HepG2 (cell line): ENCODE measurements around the gene MFSD11. TPM values are rescaled to one million over a fixed set of nuclear protein-coding genes. Genes with fewer than 3 reads are reported as not detected.

Experiments used
- ATAC-seq: fragments of 200-7000 bp; cut with Tn5 transposase; 3 replicates; pipeline ENCODE4 v1.9.1; 2020; ENCODE audit warnings: mild to moderate bottlenecking, moderate library complexity
- BruUV-seq: library from RNA; stranded (reverse); fragments of 400-500 nt; replicated peaks from 2 replicates; lab custom pipeline; 2021; lab: Mats Ljungman, UMichigan
- CTCF ChIA-PET: fragments of 300-600 bp; formaldehyde crosslinking; extraction: SDS; loops from one replicate; lab custom pipeline; 2021; ENCODE audit warnings: low total read pairs, inconsistent platforms, low intra/inter-chr PET ratio; lab: Yijun Ruan, JAX
- POLR2A ChIA-PET: fragments of 350-600 bp; sonication (Branson Sonifier 250); formaldehyde crosslinking; loops from one replicate; lab custom pipeline; 2020; ENCODE audit warnings: antibody characterized with exemption, inconsistent platforms; lab: Yijun Ruan, JAX
- DNase-seq: peaks from one replicate; pipeline ENCODE4 v3.0.0-alpha.2; 2015; ENCODE audit warnings: low spot score
- FAIRE-seq: peaks from 3 replicates; lab custom pipeline; 2011; peaks lifted over from hg19 to GRCh38; lab: Jason Lieb, UNC
- H2AFZ ChIP-seq: one replicate; pipeline ENCODE4 v1.6.1; 2011; ENCODE audit warnings: low read length, inconsistent platforms
- H3K27ac ChIP-seq: fragments of 300-600 bp; 3 replicates; pipeline ENCODE4 v1.8.0; 2011; ENCODE audit warnings: mixed run types, mild to moderate bottlenecking, mixed read lengths, low read length, inconsistent platforms; ENCODE audit not compliant: insufficient read depth; ENCODE audit errors: extremely low read length
- H3K27me3 ChIP-seq, 2 experiments: fragments of 200-600 bp in 1 of 2; 2 replicates in 1 of 2; 3 replicates in 1 of 2; pipeline versions ENCODE4 v1.6.0 to v1.8.0; 2011; ENCODE audit warnings: low read length in 2 of 2, mild to moderate bottlenecking in 2 of 2, moderate library complexity in 2 of 2, inconsistent platforms in 1 of 2; ENCODE audit not compliant: insufficient read depth in 2 of 2, control insufficient read depth in 1 of 2
- H3K36me3 ChIP-seq, 2 experiments: fragments of 200-600 bp in 1 of 2; replicated peaks in 1 of 2; 2 replicates in 1 of 2; 3 replicates in 1 of 2; pipeline versions ENCODE4 v1.5.1 to v1.8.0; 2011; ENCODE audit warnings: low read length in 2 of 2, inconsistent platforms in 1 of 2; ENCODE audit not compliant: insufficient read depth in 2 of 2, control insufficient read depth in 1 of 2
- H3K4me1 ChIP-seq: 2 replicates; pipeline ENCODE4 v1.5.1; 2012; ENCODE audit warnings: low read length, inconsistent platforms; ENCODE audit not compliant: insufficient read depth
- H3K4me2 ChIP-seq: 2 replicates; pipeline ENCODE4 v1.6.0; 2011; ENCODE audit warnings: low read depth, low read length, inconsistent platforms
- H3K4me3 ChIP-seq, 3 experiments: fragments of 200-600 bp in 1 of 3; sonication (generic), shearing (Covaris generic) in 1 of 3; replicated peaks in 1 of 3; 2 replicates each; pipeline ENCODE4 v1.5.1; 2011 to 2016; ENCODE audit warnings: low read length in 3 of 3, inconsistent platforms in 2 of 3, low read depth in 2 of 3, mild to moderate bottlenecking in 2 of 3, control low read depth in 1 of 3, mixed read lengths in 1 of 3; ENCODE audit not compliant: insufficient read depth in 1 of 3
- H3K79me2 ChIP-seq: one replicate; pipeline ENCODE4 v1.6.1; 2011; ENCODE audit warnings: low read length, inconsistent platforms; ENCODE audit not compliant: insufficient read depth
- H3K9ac ChIP-seq: 2 replicates; pipeline ENCODE4 v1.6.0; 2011; ENCODE audit warnings: mild to moderate bottlenecking, low read depth, low read length, inconsistent platforms; ENCODE audit not compliant: insufficient read depth
- H3K9me3 ChIP-seq: 2 replicates; pipeline ENCODE4 v1.5.1; 2012; ENCODE audit warnings: mild to moderate bottlenecking, low read length
- H4K20me1 ChIP-seq: 2 replicates; pipeline ENCODE4 v1.6.0; 2011; ENCODE audit warnings: inconsistent platforms, mild to moderate bottlenecking, low read length, moderate library complexity; ENCODE audit not compliant: insufficient read depth
- ATF7 ChIP-seq, 2 experiments: fragments of 450-650 bp in 1 of 2; sonication (generic) in 1 of 2; formaldehyde crosslinking in 1 of 2; IDR thresholded peaks; 2 replicates each; pipeline versions ENCODE4 v1.4.0 to v1.6.1; 2016 to 2020; ENCODE audit warnings: antibody characterized with exemption in 1 of 2, mild to moderate bottlenecking in 1 of 2, missing genetic modification reagents in 1 of 2
- CREB1 ChIP-seq, 2 experiments: fragments of 450-650 bp in 1 of 2; IDR thresholded peaks; 2 replicates each; pipeline ENCODE4 v1.6.1; 2016 to 2017; ENCODE audit warnings: control low read depth in 1 of 2, mild to moderate bottlenecking in 1 of 2, missing compliant biosample characterization in 1 of 2, missing genetic modification characterization in 1 of 2
- NR1H2 ChIP-seq: sonication (generic); formaldehyde crosslinking; IDR thresholded peaks from 2 replicates; pipeline ENCODE4 v1.8.1; 2022; ENCODE audit warnings: low read depth, missing genetic modification reagents, borderline replicate concordance
- REST ChIP-seq, 2 experiments: IDR thresholded peaks; 2 replicates each; pipeline ENCODE4 v1.6.1; 2011 to 2012; ENCODE audit warnings: low read length in 2 of 2, borderline replicate concordance in 1 of 2, low read depth in 1 of 2, mild to moderate bottlenecking in 1 of 2, moderate library complexity in 1 of 2
- SALL2 ChIP-seq: sonication (generic); formaldehyde crosslinking; IDR thresholded peaks from 2 replicates; pipeline ENCODE4 v1.8.1; 2023; ENCODE audit warnings: mild to moderate bottlenecking, missing genetic modification reagents, inconsistent platforms
- SNAPC5 ChIP-seq: sonication (generic); formaldehyde crosslinking; IDR thresholded peaks from 2 replicates; pipeline ENCODE4 v1.8.1; 2023; ENCODE audit warnings: mild to moderate bottlenecking, missing genetic modification reagents, borderline replicate concordance
- TERF1 ChIP-seq: sonication (generic); formaldehyde crosslinking; IDR thresholded peaks from 2 replicates; pipeline ENCODE4 v1.8.0; 2022; ENCODE audit warnings: mild to moderate bottlenecking, missing genetic modification reagents, moderate library complexity
- YEATS4 ChIP-seq: sonication (generic); formaldehyde crosslinking; IDR thresholded peaks from 2 replicates; pipeline ENCODE4 v1.4.0; 2020; ENCODE audit warnings: missing genetic modification reagents, borderline replicate concordance
- ZBTB7A ChIP-seq: sonication (generic); formaldehyde crosslinking; IDR thresholded peaks from 2 replicates; pipeline ENCODE4 v1.8.0; 2022; ENCODE audit warnings: mild to moderate bottlenecking, missing genetic modification reagents
- ZFP90 ChIP-seq: sonication (generic); formaldehyde crosslinking; IDR thresholded peaks from 2 replicates; pipeline ENCODE4 v1.8.0; 2022; ENCODE audit warnings: missing genetic modification reagents, mild to moderate bottlenecking, inconsistent platforms, borderline replicate concordance
- ZNF274 ChIP-seq: sonication (generic); formaldehyde crosslinking; IDR thresholded peaks from 2 replicates; pipeline ENCODE4 v1.5.1; 2020; ENCODE audit warnings: mild to moderate bottlenecking, missing genetic modification reagents
- WGBS: methylation state at CpG from one replicate; pipeline ENCODE4 v1.1.6; 2017; ENCODE audit warnings: low lambda C conversion rate; 5-methylcytosine and 5-hydroxymethylcytosine counted together
- in situ Hi-C: cut with HindIII; loops from 2 replicates; pipeline ENCODE4 v1.10.0; 2017; ENCODE audit warnings: low pct_unique_long_range_greater_than_20kb; ENCODE audit not compliant: extremely low pct_ligation_motif_present
- intact Hi-C: fragments of 100-400 bp; cut with micrococcal nuclease; formaldehyde crosslinking; loops from one replicate; pipeline ENCODE4 v1.10.0; 2022; ENCODE audit not compliant: unreplicated experiment
- polyA plus RNA-seq, 8 experiments: library from polyadenylated mRNA; depleted of rRNA in 3 of 8; stranded (reverse) in 7 of 8; unstranded in 1 of 8; fragments of >200 nt; fragmentation: Illumina TruSeq in 4 of 8; extraction: Trizol in 4 of 8; gene quantifications; 2 replicates each; pipeline versions ENCODE4 v1.2.1 to v1.2.3, GENCODE V29; 2011 to 2016; ENCODE audit warnings: low read depth in 4 of 8, missing spikeins in 1 of 8, mixed read lengths in 1 of 8; ENCODE audit not compliant: insufficient read depth in 1 of 8
- total RNA-seq, 5 experiments: library from RNA; depleted of rRNA; stranded (reverse); fragments of >200 nt; fragmentation: Illumina TruSeq; extraction: Trizol; gene quantifications; 2 replicates each; pipeline ENCODE4 v1.2.3, GENCODE V29; 2016; ENCODE audit warnings: low read depth in 1 of 5

Gene MFSD11
- total and polyA plus RNA-seq, 2 of the 13 experiments (the other 11 are each of a cell fraction or from before 2014, with no cell fraction given), result 26.1 to 36.3 TPM

GRCh38 chr17:76704805-76705204 is 33.1 kb upstream of the MFSD11 start:
- Histone ChIP-seq H3K4me1 (peaks cover 67% of the 10 kb centered on the region), H4K20me1 (peaks cover 3% of the 10 kb centered on the region; the same call in 1 of the 2 replicates), H3K4me3 (no peak overlapping the region), H3K27me3 (no peaks in the 10 kb centered on the region), H3K9me3 (no peaks in the 10 kb centered on the region), H3K27ac (no peak overlapping the region), H3K4me2 (no peak overlapping the region), H3K9ac (no peak overlapping the region), H3K79me2 (peaks cover 33% of the 10 kb centered on the region), H3K36me3 (no peaks in the 10 kb centered on the region), H2AFZ (no peak overlapping the region)
- POLR2A ChIA-PET, result interaction anchor here (0.9 kb wide), 1 partner anchor 34 kb away, joined by 4 read pairs; no protein-coding TSS in a partner anchor
- DNase-seq, result no peak
- no TSS peak for BruUV-seq
- FAIRE-seq, result no peak
- CTCF ChIA-PET, result no interaction called here
- 84% methylated on average over 4 of the region's 4 CpGs for WGBS
- ATAC-seq, result no peak
- intact Hi-C loops (loop anchor here (10.0 kb wide), 1 partner anchor 150 kb away; no protein-coding TSS in a partner anchor), in situ Hi-C loops (no loop called here)
- TF ChIP-seq YEATS4 (CRISPR knock-in tag) (no peak), SNAPC5 (no peak)

- Histone ChIP-seq H3K79me2 (peaks cover 34% of the 10 kb centered on the region), H3K27ac (no peak overlapping the region), H3K4me2 (no peak overlapping the region), H3K27me3 (no peaks in the 10 kb centered on the region), H4K20me1 (no peaks in the 10 kb centered on the region), H3K9me3 (no peaks in the 10 kb centered on the region), H3K4me3 (no peak overlapping the region), H3K9ac (no peak overlapping the region), H3K36me3 (no peaks in the 10 kb centered on the region), H2AFZ (no peak overlapping the region), H3K4me1 (peaks cover 59% of the 10 kb centered on the region)
- no TSS peak for BruUV-seq
- ChIA-PET CTCF (no interaction called here), POLR2A (no interaction called here)
- DNase-seq (no peak), FAIRE-seq (no peak), ATAC-seq (no peak)
- in situ Hi-C loops (no loop called here), intact Hi-C loops (loop anchor here (10.0 kb wide), 1 partner anchor 152 kb away; no protein-coding TSS in a partner anchor)
- 91% methylated on average over 3 of the region's 3 CpGs for WGBS
- TF ChIP-seq ZBTB7A (CRISPR knock-in tag) (no peak), CREB1 (IDR thresholded peaks at IDR 0.05) (no peak), CREB1 (CRISPR knock-in tag; IDR thresholded peaks at IDR 0.05) (no peak), SALL2 (CRISPR knock-in tag) (no peak), ZNF274 (CRISPR knock-in tag) (no peak), REST (IDR thresholded peaks at IDR 0.05; ENCODE audit: borderline replicate concordance in 1 of 2, low read depth in 1 of 2, low read length in 2 of 2) (no peak), TERF1 (CRISPR knock-in tag) (no peak), NR1H2 (CRISPR knock-in tag) (no peak), ZFP90 (CRISPR knock-in tag) (no peak), ATF7 (IDR thresholded peaks at IDR 0.05) (no peak), ATF7 (CRISPR knock-in tag; IDR thresholded peaks at IDR 0.05) (no peak)
Observed at GRCh38 chr17:76706817-76707216, 31.1 kb upstream of the MFSD11 start.
